A673 (cell line): ENCODE data around the gene SPON1. TPM values are rescaled to one million over a fixed set of nuclear protein-coding genes. Genes with fewer than 3 reads are reported as not detected.

Experiments used
- BruUV-seq: library from RNA; stranded (reverse); fragments of 400-500 nt; replicated peaks from 2 replicates; lab custom pipeline; 2021; lab: Mats Ljungman, UMichigan
- CTCF ChIA-PET: fragments of 300-600 bp; sonication (Branson Sonifier 250); formaldehyde crosslinking; loops from one replicate; lab custom pipeline; 2022; ENCODE audit warnings: antibody characterized with exemption; lab: Charles Lee
- POLR2A ChIA-PET: fragments of 300-600 bp; sonication (Branson Sonifier 250); formaldehyde crosslinking; loops from one replicate; lab custom pipeline; 2022; ENCODE audit warnings: antibody characterized with exemption; ENCODE audit not compliant: low non-redundant PET; lab: Charles Lee
- DNase-seq: peaks from one replicate; pipeline ENCODE4 v3.0.0-alpha.2; 2015; ENCODE audit warnings: low spot score
- H3K27ac ChIP-seq: fragments of 200-600 bp; sonication (generic); 2 replicates; pipeline ENCODE4 v1.5.1; 2016; ENCODE audit warnings: mixed run types, low read depth, mild to moderate bottlenecking, mixed read lengths, antibody characterized with exemption, low read length; ENCODE audit not compliant: poor library complexity, severe bottlenecking
- H3K27me3 ChIP-seq: fragments of 200-600 bp; sonication (generic); replicated peaks from 2 replicates; pipeline ENCODE4 v1.6.1; 2017; ENCODE audit warnings: mixed run types, low read depth, mild to moderate bottlenecking, mixed read lengths, antibody characterized with exemption, low read length; ENCODE audit not compliant: insufficient read depth, poor library complexity
- H3K36me3 ChIP-seq: fragments of 200-600 bp; sonication (generic); 2 replicates; pipeline ENCODE4 v1.6.1; 2016; ENCODE audit warnings: mixed run types, mild to moderate bottlenecking, mixed read lengths, antibody characterized with exemption, low read length; ENCODE audit not compliant: insufficient read depth, poor library complexity, severe bottlenecking
- H3K4me1 ChIP-seq: fragments of 200-600 bp; sonication (generic); 2 replicates; pipeline ENCODE4 v1.6.1; 2017; ENCODE audit warnings: mixed run types, mild to moderate bottlenecking, mixed read lengths, antibody characterized with exemption, low read length; ENCODE audit not compliant: insufficient read depth, poor library complexity, severe bottlenecking
- H3K4me3 ChIP-seq: fragments of 200-600 bp; sonication (generic); 2 replicates; pipeline ENCODE4 v1.5.1; 2016; ENCODE audit warnings: low read depth, mixed run types, mild to moderate bottlenecking, mixed read lengths, low read length; ENCODE audit not compliant: poor library complexity, severe bottlenecking
- H3K9me3 ChIP-seq: fragments of 200-600 bp; sonication (generic); 2 replicates; pipeline ENCODE4 v1.6.1; 2016; ENCODE audit warnings: mixed run types, low read depth, mild to moderate bottlenecking, mixed read lengths, antibody characterized with exemption, low read length; ENCODE audit not compliant: poor library complexity, severe bottlenecking
- CTCF ChIP-seq: fragments of 300-800, 200-600 bp; sonication (generic); conservative IDR thresholded peaks from 2 replicates; pipeline ENCODE4 v1.5.1; 2017; ENCODE audit warnings: low read depth, mild to moderate bottlenecking, antibody characterized with exemption, low read length, moderate library complexity, mixed read lengths
- EZH2 ChIP-seq: fragments of 200-600 bp; sonication (generic); IDR thresholded peaks from 2 replicates; pipeline ENCODE4 v1.6.1; 2017; ENCODE audit warnings: borderline replicate concordance, low read depth, mild to moderate bottlenecking, mixed read lengths, antibody characterized with exemption, low read length; ENCODE audit not compliant: poor library complexity, severe bottlenecking
- intact Hi-C: fragments of 100-400 bp; cut with micrococcal nuclease; formaldehyde crosslinking; loops from one replicate; pipeline ENCODE4 v1.10.0; 2022; ENCODE audit not compliant: unreplicated experiment
- total RNA-seq: library from RNA; stranded (reverse); gene quantifications from 2 replicates; pipeline ENCODE4 v1.2.3, GENCODE V29; 2021

SPON1 gene
- total RNA-seq, 1 experiment from 2014 or later: not detected

GRCh38 chr11:13942378-13942777 lies 20.1 kb upstream of the SPON1 start:
- BruUV-seq: no TSS peak
- H3K36me3 ChIP-seq: no peaks in the 10 kb centered on the region
- ChIA-PET CTCF (no interaction called here), POLR2A (no interaction called here)
- H3K27me3 ChIP-seq: no peaks in the 10 kb centered on the region
- TF ChIP-seq EZH2 (no peak), CTCF (no peak)
- H3K27ac ChIP-seq: no peak overlapping the region
- intact Hi-C loops: no loop called here
- no peaks in the 10 kb centered on the region for H3K9me3 ChIP-seq
- no peak overlapping the region for H3K4me3 ChIP-seq
- no peak for DNase-seq
- no peaks in the 10 kb centered on the region for H3K4me1 ChIP-seq

GRCh38 chr11:13942971-13943381 lies 19.5 kb upstream of the SPON1 start:
- no TSS peak for BruUV-seq

GRCh38 chr11:13944016-13944415 lies 18.5 kb upstream of the SPON1 start:
- Histone ChIP-seq H3K9me3 (no peaks in the 10 kb centered on the region), H3K27ac (no peak overlapping the region), H3K4me3 (no peak overlapping the region), H3K36me3 (no peaks in the 10 kb centered on the region), H3K4me1 (no peaks in the 10 kb centered on the region), H3K27me3 (no peaks in the 10 kb centered on the region)
- no peak for DNase-seq
- intact Hi-C loops: no loop called here
- BruUV-seq: no TSS peak
- TF ChIP-seq CTCF (no peak), EZH2 (no peak)
- CTCF ChIA-PET: no interaction called here
- POLR2A ChIA-PET: no interaction called here

More at GRCh38 chr11:13942971-13943381, 19.5 kb upstream of the SPON1 start:
- no peaks in the 10 kb centered on the region for H3K27me3 ChIP-seq
- ChIA-PET CTCF (no interaction called here), POLR2A (no interaction called here)
- intact Hi-C loops: no loop called here
- no peaks in the 10 kb centered on the region for H3K9me3 ChIP-seq
- no peak overlapping the region for H3K27ac ChIP-seq
- H3K4me1 ChIP-seq: no peaks in the 10 kb centered on the region
- no peak overlapping the region for H3K4me3 ChIP-seq
- no peaks in the 10 kb centered on the region for H3K36me3 ChIP-seq
- TF ChIP-seq EZH2: no peak
- TF ChIP-seq CTCF: no peak
- no peak for DNase-seq
